ENCODE measurements around the gene SERP2. TPM values are rescaled to one million over a fixed set of nuclear protein-coding genes. Genes with fewer than 3 reads are reported as not detected.

SERP2 gene
- total and polyA plus RNA-seq, 2 of the 13 experiments (the other 11 are each of a cell fraction or from before 2014, with no cell fraction given), result not detected

- TF ChIP-seq ZBTB38 (CRISPR knock-in tag; IDR thresholded peaks at IDR 0.05) (no peak), SOX6 (IDR thresholded peaks at IDR 0.05) (no peak), SOX6 (CRISPR knock-in tag; IDR thresholded peaks at IDR 0.05) (no peak), ZNF546 (CRISPR knock-in tag; conservative IDR thresholded peaks at IDR 0.05) (no peak), RBAK (CRISPR knock-in tag; IDR thresholded peaks at IDR 0.05) (no peak)
These were observed 38.8 kb downstream of the SERP2 start (continued) for GRCh38 chr13:44412346-44412935.

- no peaks in the 10 kb centered on the region; a peak in 1 of 5 replicates for H3K27me3 ChIP-seq (ENCODE audit: control insufficient read depth in 1 of 2, insufficient read depth in 2 of 2, low read length in 2 of 2)
- in situ Hi-C loops (cut with HindIII; ENCODE audit: extremely low pct_ligation_motif_present, low pct_unique_long_range_greater_than_20kb) (no loop called here), intact Hi-C loops (cut with micrococcal nuclease; ENCODE audit: unreplicated experiment) (no loop called here)
- ATAC-seq (no peak), FAIRE-seq (no peak), DNase-seq (ENCODE audit: low spot score) (no peak)
- ChIA-PET CTCF (ENCODE audit: low intra/inter-chr PET ratio, low total read pairs) (no interaction called here), POLR2A (no interaction called here)
- H3K9me3 ChIP-seq (ENCODE audit: low read length), result no peaks in the 10 kb centered on the region
- no peaks in the 10 kb centered on the region for H3K36me3 ChIP-seq (replicated peaks in 1 of 2; ENCODE audit: control insufficient read depth in 1 of 2, insufficient read depth in 2 of 2, low read length in 2 of 2)
- no peak overlapping the region for H3K9ac ChIP-seq (ENCODE audit: insufficient read depth, low read depth, low read length)
- no peak overlapping the region for H2AFZ ChIP-seq (ENCODE audit: low read length)
- no TSS peak for BruUV-seq (replicated peaks)
- peaks cover 39% of the 10 kb centered on the region for H3K4me1 ChIP-seq (ENCODE audit: insufficient read depth, low read length)
- H3K4me3 ChIP-seq (replicated peaks in 1 of 3; ENCODE audit: insufficient read depth in 1 of 3, low read depth in 2 of 3, low read length in 3 of 3), result no peak overlapping the region
- no peaks in the 10 kb centered on the region for H4K20me1 ChIP-seq (ENCODE audit: insufficient read depth, low read length)
- no peaks in the 10 kb centered on the region for H3K79me2 ChIP-seq (ENCODE audit: insufficient read depth, low read length)
- TF ChIP-seq ZFP1 (CRISPR knock-in tag; IDR thresholded peaks at IDR 0.05), result no peak
- TF ChIP-seq, protein P1, sequence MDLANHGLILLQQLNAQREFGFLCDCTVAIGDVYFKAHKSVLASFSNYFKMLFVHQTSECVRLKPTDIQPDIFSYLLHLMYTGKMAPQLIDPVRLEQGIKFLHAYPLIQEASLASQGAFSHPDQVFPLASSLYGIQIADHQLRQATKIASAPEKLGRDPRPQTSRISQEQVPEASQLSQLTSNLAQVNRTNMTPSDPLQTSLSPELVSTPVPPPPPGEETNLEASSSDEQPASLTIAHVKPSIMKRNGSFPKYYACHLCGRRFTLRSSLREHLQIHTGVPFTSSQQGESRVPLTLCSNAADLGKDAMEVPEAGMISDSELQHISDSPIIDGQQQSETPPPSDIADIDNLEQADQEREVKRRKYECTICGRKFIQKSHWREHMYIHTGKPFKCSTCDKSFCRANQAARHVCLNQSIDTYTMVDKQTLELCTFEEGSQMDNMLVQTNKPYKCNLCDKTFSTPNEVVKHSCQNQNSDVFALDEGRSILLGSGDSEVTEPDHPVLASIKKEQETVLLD (CRISPR knock-in tag; IDR thresholded peaks at IDR 0.05; ENCODE audit: low read depth), result no peak
- no peak for TF ChIP-seq DMAP1 (CRISPR knock-in tag; IDR thresholded peaks at IDR 0.05)
- no peak for TF ChIP-seq ZMYM4 (CRISPR knock-in tag; IDR thresholded peaks at IDR 0.05)
- TF ChIP-seq, protein P2, sequence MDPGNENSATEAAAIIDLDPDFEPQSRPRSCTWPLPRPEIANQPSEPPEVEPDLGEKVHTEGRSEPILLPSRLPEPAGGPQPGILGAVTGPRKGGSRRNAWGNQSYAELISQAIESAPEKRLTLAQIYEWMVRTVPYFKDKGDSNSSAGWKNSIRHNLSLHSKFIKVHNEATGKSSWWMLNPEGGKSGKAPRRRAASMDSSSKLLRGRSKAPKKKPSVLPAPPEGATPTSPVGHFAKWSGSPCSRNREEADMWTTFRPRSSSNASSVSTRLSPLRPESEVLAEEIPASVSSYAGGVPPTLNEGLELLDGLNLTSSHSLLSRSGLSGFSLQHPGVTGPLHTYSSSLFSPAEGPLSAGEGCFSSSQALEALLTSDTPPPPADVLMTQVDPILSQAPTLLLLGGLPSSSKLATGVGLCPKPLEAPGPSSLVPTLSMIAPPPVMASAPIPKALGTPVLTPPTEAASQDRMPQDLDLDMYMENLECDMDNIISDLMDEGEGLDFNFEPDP (CRISPR knock-in tag; conservative IDR thresholded peaks at IDR 0.05), result no peak
- WGBS (ENCODE audit: low lambda C conversion rate), result 89% methylated on average over 13 of the region's 13 CpGs
- no peak overlapping the region for H3K27ac ChIP-seq (ENCODE audit: extremely low read length, insufficient read depth, low read length)
- H3K4me2 ChIP-seq (ENCODE audit: low read depth, low read length), result no peak overlapping the region
These were observed 39.5 kb downstream of the SERP2 start for GRCh38 chr13:44413095-44413494.

All from HepG2 (cell line).